H1 (cell line): Measurements from ENCODE around the gene MARCHF10. TPM values are rescaled to one million over a fixed set of nuclear protein-coding genes. Genes with fewer than 3 reads are reported as not detected.

Experiments used
- CTCF ChIA-PET: fragments of 300-600 bp; sonication (Branson Sonifier 250); formaldehyde crosslinking; loops from one replicate; lab custom pipeline; 2021; ENCODE audit not compliant: partially characterized antibody; lab: Charles Lee
- POLR2A ChIA-PET: fragments of 300-600 bp; sonication (Branson Sonifier 250); formaldehyde crosslinking; loops from one replicate; lab custom pipeline; 2021; ENCODE audit warnings: inconsistent platforms; ENCODE audit not compliant: partially characterized antibody; lab: Charles Lee
- DNase-seq, 2 experiments: peaks; one replicate each; pipeline versions ENCODE4 v3.0.0 to v3.0.0-alpha.2; 2010 to 2022; ENCODE audit warnings: low spot score in 2 of 2, low read depth in 1 of 2, mixed read lengths in 1 of 2
- FAIRE-seq: peaks from 2 replicates; lab custom pipeline; 2011; peaks lifted over from hg19 to GRCh38; lab: Jason Lieb, UNC
- H2AFZ ChIP-seq: 2 replicates; pipeline ENCODE4 v1.8.1; 2012; ENCODE audit warnings: low read length, inconsistent platforms
- H2AK5ac ChIP-seq: 2 replicates; pipeline ENCODE4 v1.6.1; 2013; ENCODE audit warnings: low read depth, low read length
- H2BK120ac ChIP-seq: replicated peaks from 2 replicates; pipeline ENCODE3; 2013; ENCODE audit warnings: low read depth, low read length, inconsistent platforms
- H2BK12ac ChIP-seq: 2 replicates; pipeline ENCODE4 v1.6.1; 2013; ENCODE audit warnings: low read depth, low read length
- H2BK15ac ChIP-seq: 2 replicates; pipeline ENCODE4 v1.6.1; 2013; ENCODE audit warnings: low read length
- H2BK20ac ChIP-seq: 2 replicates; pipeline ENCODE4 v1.6.1; 2013; ENCODE audit warnings: low read length
- H2BK5ac ChIP-seq: 2 replicates; pipeline ENCODE4 v1.6.1; 2013; ENCODE audit warnings: low read depth, low read length
- H3K14ac ChIP-seq: 2 replicates; pipeline ENCODE4 v1.6.1; 2013; ENCODE audit warnings: inconsistent platforms; ENCODE audit not compliant: insufficient read length
- H3K18ac ChIP-seq: 2 replicates; pipeline ENCODE4 v1.6.1; 2013; ENCODE audit warnings: low read length; ENCODE audit errors: extremely low read depth
- H3K23ac ChIP-seq: 2 replicates; pipeline ENCODE4 v1.6.1; 2013; ENCODE audit warnings: inconsistent platforms; ENCODE audit not compliant: insufficient read length
- H3K23me2 ChIP-seq: 2 replicates; pipeline ENCODE4 v1.6.1; 2013; ENCODE audit warnings: low read depth, low read length
- H3K27ac ChIP-seq: 2 replicates; pipeline ENCODE4 v1.6.1; 2011; ENCODE audit warnings: low read depth, low read length, inconsistent platforms
- H3K27me3 ChIP-seq, 4 experiments: replicated peaks in 1 of 4; 1 replicate in 1 of 4; 2 replicates in 3 of 4; pipeline versions ENCODE4 v1.6.1 to v1.8.1; 2011 to 2013; ENCODE audit warnings: low read length in 3 of 4, mild to moderate bottlenecking in 3 of 4, inconsistent platforms in 2 of 4, mixed read lengths in 2 of 4, moderate library complexity in 1 of 4; ENCODE audit not compliant: control insufficient read depth in 3 of 4, insufficient read depth in 3 of 4; ENCODE audit errors: extremely low read depth in 1 of 4
- H3K36me3 ChIP-seq, 4 experiments: 2 replicates each; pipeline versions ENCODE4 v1.6.1 to v1.8.1; 2011 to 2013; ENCODE audit warnings: mild to moderate bottlenecking in 4 of 4, low read length in 3 of 4, moderate library complexity in 2 of 4, control low read depth in 1 of 4, inconsistent platforms in 1 of 4; ENCODE audit not compliant: insufficient read depth in 4 of 4, control insufficient read depth in 2 of 4
- H3K4ac ChIP-seq: replicated peaks from 2 replicates; pipeline ENCODE3; 2013; ENCODE audit warnings: low read length, low read depth, mixed read lengths, inconsistent platforms; ENCODE audit not compliant: insufficient read length
- H3K4me1 ChIP-seq, 4 experiments: replicated peaks in 1 of 4; 1 replicate in 1 of 4; 2 replicates in 3 of 4; pipeline versions ENCODE4 v1.6.1 to v1.8.1; 2011 to 2013; ENCODE audit warnings: low read length in 3 of 4, inconsistent platforms in 2 of 4, mixed read lengths in 1 of 4; ENCODE audit not compliant: insufficient read depth in 4 of 4, control insufficient read depth in 3 of 4
- H3K4me2 ChIP-seq, 2 experiments: 2 replicates each; pipeline versions ENCODE4 v1.6.1 to v1.8.1; 2011 to 2013; ENCODE audit warnings: low read depth in 2 of 2, low read length in 2 of 2, control low read depth in 1 of 2, inconsistent platforms in 1 of 2, mild to moderate bottlenecking in 1 of 2; ENCODE audit not compliant: insufficient read depth in 1 of 2
- H3K4me3 ChIP-seq, 4 experiments: fragments of 200-600, 300-600 bp in 1 of 4; sonication (generic), shearing (Covaris generic), sonication (Bioruptor Twin) in 1 of 4; 2 replicates each; pipeline versions ENCODE4 v1.5.1 to v1.8.1; 2011 to 2016; ENCODE audit warnings: low read length in 4 of 4, low read depth in 3 of 4, control low read depth in 2 of 4, inconsistent platforms in 2 of 4, mild to moderate bottlenecking in 2 of 4, mixed read lengths in 1 of 4, moderate library complexity in 1 of 4; ENCODE audit not compliant: insufficient read depth in 2 of 4; ENCODE audit errors: extremely low read depth in 1 of 4
- H3K56ac ChIP-seq: replicated peaks from 2 replicates; pipeline ENCODE3; 2013; ENCODE audit warnings: low read depth, mild to moderate bottlenecking, mixed read lengths, low read length, inconsistent platforms; ENCODE audit not compliant: insufficient read length
- H3K79me1 ChIP-seq: 2 replicates; pipeline ENCODE4 v1.6.1; 2013; ENCODE audit warnings: low read depth, low read length, control low read depth
- H3K79me2 ChIP-seq, 2 experiments: 2 replicates each; pipeline versions ENCODE4 v1.6.1 to v1.8.1; 2012 to 2013; ENCODE audit warnings: low read length in 2 of 2, mild to moderate bottlenecking in 2 of 2, inconsistent platforms in 1 of 2; ENCODE audit not compliant: insufficient read depth in 2 of 2, control insufficient read depth in 1 of 2
- H3K9ac ChIP-seq, 4 experiments: replicated peaks in 1 of 4; 1 replicate in 1 of 4; 2 replicates in 3 of 4; pipeline versions ENCODE4 v1.6.1 to v1.8.1; 2011 to 2013; ENCODE audit warnings: low read depth in 3 of 4, low read length in 3 of 4, control low read depth in 2 of 4, mild to moderate bottlenecking in 2 of 4, moderate library complexity in 2 of 4, inconsistent platforms in 1 of 4; ENCODE audit errors: extremely low read depth in 1 of 4
- H3K9me3 ChIP-seq, 2 experiments: 2 replicates each; pipeline versions ENCODE4 v1.6.1 to v1.8.1; 2012 to 2013; ENCODE audit warnings: mild to moderate bottlenecking in 2 of 2, moderate library complexity in 2 of 2, control low read depth in 1 of 2, inconsistent platforms in 1 of 2, low read depth in 1 of 2, low read length in 1 of 2, mixed read lengths in 1 of 2; ENCODE audit not compliant: insufficient read depth in 2 of 2
- H4K20me1 ChIP-seq, 2 experiments: replicated peaks in 1 of 2; 2 replicates each; pipeline versions ENCODE3 to v1.8.1; 2011 to 2013; ENCODE audit warnings: inconsistent platforms in 2 of 2, low read length in 2 of 2, mild to moderate bottlenecking in 1 of 2; ENCODE audit not compliant: insufficient read depth in 2 of 2, control insufficient read depth in 1 of 2
- H4K5ac ChIP-seq: 2 replicates; pipeline ENCODE4 v1.6.1; 2013; ENCODE audit warnings: low read length, low read depth, mixed read lengths, inconsistent platforms; ENCODE audit not compliant: insufficient read length
- H4K8ac ChIP-seq: 2 replicates; pipeline ENCODE4 v1.8.0; 2013; ENCODE audit warnings: mild to moderate bottlenecking, moderate library complexity, low read length, inconsistent platforms; ENCODE audit not compliant: insufficient read depth; ENCODE audit errors: extremely low read depth
- H4K91ac ChIP-seq: replicated peaks from 2 replicates; pipeline ENCODE3; 2013; ENCODE audit warnings: low read length, mixed read lengths, inconsistent platforms; ENCODE audit not compliant: insufficient read length
- BCL11A ChIP-seq, 2 experiments: IDR thresholded peaks; one replicate each; pipeline ENCODE4 v1.6.1; 2011; ENCODE audit warnings: low read depth in 2 of 2, low read length in 2 of 2, mild to moderate bottlenecking in 2 of 2
- BRCA1 ChIP-seq: IDR thresholded peaks from 2 replicates; pipeline ENCODE4 v1.6.1; 2012; ENCODE audit warnings: low read depth, low read length, improper control_type of control experiment
- EZH2 ChIP-seq: fragments of 200-600 bp; sonication (generic); IDR thresholded peaks from 2 replicates; pipeline ENCODE4 v1.7.1; 2012; ENCODE audit warnings: low read depth, mild to moderate bottlenecking, moderate library complexity, low read length, inconsistent platforms; ENCODE audit not compliant: severe bottlenecking
- HDAC2 ChIP-seq, 2 experiments: fragments of 300-600 bp in 1 of 2; sonication (generic) in 1 of 2; IDR thresholded peaks; 2 replicates each; pipeline ENCODE4 v1.6.1; 2011 to 2012; ENCODE audit warnings: low read depth in 2 of 2, low read length in 2 of 2, mild to moderate bottlenecking in 2 of 2, moderate library complexity in 2 of 2, borderline replicate concordance in 1 of 2, inconsistent platforms in 1 of 2
- JUND ChIP-seq: IDR thresholded peaks from 2 replicates; pipeline ENCODE4 v1.6.1; 2011; ENCODE audit warnings: mild to moderate bottlenecking, improper control_type of control experiment, low read length
- RBBP5 ChIP-seq: IDR thresholded peaks from 2 replicates; pipeline ENCODE4 v1.7.1; 2012; ENCODE audit warnings: low read depth, mild to moderate bottlenecking, inconsistent platforms, low read length, moderate library complexity, borderline replicate concordance
- SIRT6 ChIP-seq: IDR thresholded peaks from one replicate; pipeline ENCODE4 v1.7.1; 2012; ENCODE audit warnings: low read length, inconsistent platforms
- SIX5 ChIP-seq: IDR thresholded peaks from 2 replicates; pipeline ENCODE4 v1.6.1; 2011; ENCODE audit warnings: mild to moderate bottlenecking, low read depth, low read length
- TAF1 ChIP-seq: IDR thresholded peaks from 2 replicates; pipeline ENCODE4 v1.6.1; 2011; ENCODE audit warnings: mild to moderate bottlenecking, low read depth, low read length
- YY1 ChIP-seq: IDR thresholded peaks from 2 replicates; pipeline ENCODE4 v1.6.1; 2011; ENCODE audit warnings: low read depth, mild to moderate bottlenecking, low read length
- WGBS, 2 experiments: shearing (Covaris generic) in 1 of 2; methylation state at CpG; one replicate each; pipeline versions ENCODE4 v1.1.6 to v1.1.7; 2013 to 2015; ENCODE audit warnings: low lambda C conversion rate in 2 of 2, mixed read lengths in 2 of 2, inconsistent platforms in 1 of 2, low coverage in 1 of 2, missing lambda C conversion rate in 1 of 2; ENCODE audit not compliant: insufficient replicate concordance in 2 of 2, insufficient coverage in 1 of 2, insufficient read length in 1 of 2; ENCODE audit errors: extremely low coverage in 1 of 2, missing lambda C conversion rate in 1 of 2; 5-methylcytosine and 5-hydroxymethylcytosine counted together
- polyA plus RNA-seq, 7 experiments: library from polyadenylated mRNA; depleted of rRNA in 3 of 7; stranded (reverse) in 5 of 7; unstranded in 2 of 7; fragments of >200 nt in 5 of 7; fragments of 200-250 nt in 2 of 7; gene quantifications; 1 replicate in 5 of 7; 2 replicates in 1 of 7; 4 replicates in 1 of 7; pipeline versions ENCODE4 v1.2.1 to v1.2.3, GENCODE V29; 2011 to 2013; ENCODE audit warnings: missing spikeins in 2 of 7, mixed read lengths in 2 of 7
- total RNA-seq: library from RNA; stranded (reverse); fragmentation: NEBNext Ultra II Directional; extraction: Animal tissue kit (Norgen Biotek cat#: 25700); gene quantifications from 2 replicates; pipeline ENCODE4 v1.2.1, GENCODE V29; 2021
- TF ChIP-seq, protein P1 (sequence below): IDR thresholded peaks from 2 replicates; pipeline ENCODE4 v1.6.1; 2011; ENCODE audit warnings: low read depth, mild to moderate bottlenecking, low read length; ENCODE audit not compliant: insufficient read depth
- TF ChIP-seq, protein P2 (sequence below): IDR thresholded peaks from 2 replicates; pipeline ENCODE4 v1.6.1; 2011; ENCODE audit warnings: low read length, improper control_type of control experiment

Gene MARCHF10
- total and polyA plus RNA-seq, 2 of the 8 experiments (the other 6 are each of a cell fraction or from before 2014, with no cell fraction given), result 0.48 to 0.73 TPM

- Histone ChIP-seq H4K20me1 (no peaks in the 10 kb centered on the region), H2BK120ac (no peak overlapping the region), H4K5ac (no peak overlapping the region), H3K4ac (no peak overlapping the region), H3K27ac (no peak overlapping the region), H2BK5ac (no peak overlapping the region), H3K14ac (no peak overlapping the region), H3K56ac (no peak overlapping the region), H3K4me2 (no peak overlapping the region), H3K23me2 (0 out of 2 replicates have a peak, but pooled peaks cover 4% of the 10 kb centered on the region), H3K9me3 (no peaks in the 10 kb centered on the region), H3K18ac (no peak overlapping the region), H3K79me2 (no peaks in the 10 kb centered on the region), H3K27me3 (no peaks in the 10 kb centered on the region), H3K79me1 (no peaks in the 10 kb centered on the region), H3K9ac (no peak overlapping the region), H2BK15ac (no peak overlapping the region), H3K4me1 (peaks cover 0 to 7% (median 2%) of the 10 kb centered on the region in 4 experiments; a peak in 1 of 7 replicates), H2AFZ (no peak overlapping the region), H3K36me3 (no peaks in the 10 kb centered on the region), H3K4me3 (no peak overlapping the region), H2BK20ac (no peak overlapping the region), H4K8ac (no peak overlapping the region), H4K91ac (no peak overlapping the region), H3K23ac (no peak overlapping the region), H2BK12ac (no peak overlapping the region), H2AK5ac (no peak overlapping the region)
- DNase-seq (no peak), FAIRE-seq (no peak)
- WGBS, 2 experiments, result 85% methylated on average over 9 of the region's 9 CpGs; no CpG with 5 or more reads in 1 of the 2 experiments
- CTCF ChIA-PET, result interaction anchor here (0.6 to 1.3 kb wide), 3 partner anchors 15 to 335 kb away, joined by 3 read pairs; no protein-coding TSS in a partner anchor
- POLR2A ChIA-PET, result no interaction called here
- TF ChIP-seq SIRT6 (no peak), BRCA1 (no peak), EZH2 (no peak), RBBP5 (no peak), JUND (no peak), TAF1 (no peak), HDAC2 (IDR thresholded peaks at IDR 0.05; ENCODE audit: borderline replicate concordance in 1 of 2, low read depth in 2 of 2, low read length in 2 of 2) (no peak), BCL11A (IDR thresholded peaks at IDR 0.05; ENCODE audit: low read depth in 2 of 2, low read length in 2 of 2) (no peak), YY1 (no peak), SIX5 (no peak)
- TF ChIP-seq, protein P1, sequence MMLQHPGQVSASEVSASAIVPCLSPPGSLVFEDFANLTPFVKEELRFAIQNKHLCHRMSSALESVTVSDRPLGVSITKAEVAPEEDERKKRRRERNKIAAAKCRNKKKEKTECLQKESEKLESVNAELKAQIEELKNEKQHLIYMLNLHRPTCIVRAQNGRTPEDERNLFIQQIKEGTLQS, result no peak
- TF ChIP-seq, protein P2, sequence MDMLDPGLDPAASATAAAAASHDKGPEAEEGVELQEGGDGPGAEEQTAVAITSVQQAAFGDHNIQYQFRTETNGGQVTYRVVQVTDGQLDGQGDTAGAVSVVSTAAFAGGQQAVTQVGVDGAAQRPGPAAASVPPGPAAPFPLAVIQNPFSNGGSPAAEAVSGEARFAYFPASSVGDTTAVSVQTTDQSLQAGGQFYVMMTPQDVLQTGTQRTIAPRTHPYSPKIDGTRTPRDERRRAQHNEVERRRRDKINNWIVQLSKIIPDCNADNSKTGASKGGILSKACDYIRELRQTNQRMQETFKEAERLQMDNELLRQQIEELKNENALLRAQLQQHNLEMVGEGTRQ, result no peak
Measured at GRCh38 chr17:62802561-62803205, 5.4 kb downstream of the MARCHF10 start.
